PC-3 (cell line): Measurements from ENCODE around the gene ZBTB46. TPM values are rescaled to one million over a fixed set of nuclear protein-coding genes. Genes with fewer than 3 reads are reported as not detected.

ENCODE experiments used
- ATAC-seq: fragments of 200-7000 bp; cut with Tn5 transposase; 2 replicates; pipeline ENCODE4 v1.9.1; 2020; ENCODE audit warnings: mild to moderate bottlenecking, moderate library complexity
- BruUV-seq: library from RNA; stranded (reverse); fragments of 400-500 nt; replicated peaks from 2 replicates; lab custom pipeline; 2021; lab: Mats Ljungman, UMichigan
- CTCF ChIA-PET: fragments of 300-600 bp; sonication (Branson Sonifier 250); formaldehyde crosslinking; loops from one replicate; lab custom pipeline; 2022; ENCODE audit warnings: antibody characterized with exemption; lab: Charles Lee
- POLR2A ChIA-PET: fragments of 300-600 bp; sonication (Branson Sonifier 250); formaldehyde crosslinking; loops from one replicate; lab custom pipeline; 2022; ENCODE audit warnings: antibody characterized with exemption; ENCODE audit not compliant: unreplicated experiment; lab: Charles Lee
- DNase-seq: peaks from one replicate; pipeline ENCODE4 v3.0.0-alpha.2; 2015
- H2AFZ ChIP-seq: fragments of 300-600 bp; sonication (generic); 2 replicates; pipeline ENCODE4 v1.6.0; 2016; ENCODE audit warnings: antibody characterized with exemption, low read length
- H3F3A ChIP-seq: fragments of 300-600 bp; sonication (generic); one replicate; pipeline ENCODE4 v1.6.0; 2017; ENCODE audit warnings: antibody characterized with exemption, low read length, control low read depth, mild to moderate bottlenecking; ENCODE audit not compliant: unreplicated experiment
- H3K27ac ChIP-seq: fragments of 300-600 bp; sonication (generic); 2 replicates; pipeline ENCODE4 v1.5.1; 2016; ENCODE audit warnings: mild to moderate bottlenecking, low read length
- H3K27me3 ChIP-seq: fragments of 300-600 bp; sonication (generic); 2 replicates; pipeline ENCODE4 v1.6.1; 2016; ENCODE audit warnings: low read length, mixed read lengths
- H3K36me3 ChIP-seq: fragments of 300-600 bp; sonication (generic); 2 replicates; pipeline ENCODE4 v1.6.1; 2016; ENCODE audit warnings: low read depth, mixed run types, low read length, mixed read lengths
- H3K4me1 ChIP-seq: fragments of 300-600 bp; sonication (generic); 2 replicates; pipeline ENCODE4 v1.5.1; 2016; ENCODE audit warnings: low read length; ENCODE audit not compliant: insufficient read depth
- H3K4me2 ChIP-seq: fragments of 300-600 bp; sonication (generic); 2 replicates; pipeline ENCODE4 v1.6.0; 2016; ENCODE audit warnings: low read length
- H3K4me3 ChIP-seq: fragments of 300-600 bp; sonication (generic); 2 replicates; pipeline ENCODE4 v1.5.1; 2016; ENCODE audit warnings: mild to moderate bottlenecking, low read length, mixed read lengths
- H3K79me2 ChIP-seq: fragments of 300-600 bp; sonication (generic); 2 replicates; pipeline ENCODE4 v1.6.1; 2017; ENCODE audit warnings: low read length, mixed read lengths
- H3K9ac ChIP-seq: fragments of 300-600 bp; sonication (generic); 2 replicates; pipeline ENCODE4 v1.6.0; 2016; ENCODE audit warnings: mild to moderate bottlenecking, low read length
- H3K9me2 ChIP-seq: fragments of 300-600 bp; sonication (generic); replicated peaks from 2 replicates; pipeline ENCODE4 v1.6.1; 2016; ENCODE audit warnings: mixed run types, low read length, mixed read lengths
- H3K9me3 ChIP-seq: fragments of 300-600 bp; sonication (generic); 2 replicates; pipeline ENCODE4 v1.6.1; 2016; ENCODE audit warnings: low read length, mixed read lengths
- H4K20me1 ChIP-seq: fragments of 300-600 bp; sonication (generic); 2 replicates; pipeline ENCODE4 v1.6.1; 2016; ENCODE audit warnings: low read length, mixed read lengths
- CTCF ChIP-seq: fragments of 300-600 bp; sonication (generic); conservative IDR thresholded peaks from 2 replicates; pipeline ENCODE4 v1.5.1; 2017; ENCODE audit warnings: antibody characterized with exemption, low read depth, mild to moderate bottlenecking, low read length
- EZH2 ChIP-seq: fragments of 300-600 bp; sonication (generic); IDR thresholded peaks from one replicate; pipeline ENCODE4 v1.6.1; 2017; ENCODE audit warnings: antibody characterized with exemption, mild to moderate bottlenecking, low read length; ENCODE audit not compliant: unreplicated experiment
- EZH2phosphoT487 ChIP-seq: fragments of 300-600 bp; sonication (generic); IDR thresholded peaks from 2 replicates; pipeline ENCODE4 v1.6.1; 2018; ENCODE audit warnings: mild to moderate bottlenecking, antibody characterized with exemption, low read length, borderline replicate concordance
- intact Hi-C: fragments of 100-400 bp; cut with micrococcal nuclease; formaldehyde crosslinking; loops from 2 replicates; pipeline ENCODE4 v1.9.0; 2023
- total RNA-seq: library from RNA; depleted of rRNA; stranded (reverse); fragments of >200 nt; gene quantifications from 2 replicates; pipeline ENCODE4 v1.2.3, GENCODE V29; 2014

Gene ZBTB46
- total RNA-seq, 1 experiment from 2014 or later, result 7.3 TPM

- no peak overlapping the region for H3K4me3 ChIP-seq
- no peaks in the 10 kb centered on the region for H3K9me3 ChIP-seq
- intact Hi-C loops, result no loop called here
- no peak for ATAC-seq
- H3K36me3 ChIP-seq, result no peaks in the 10 kb centered on the region
- no peak for DNase-seq
- no TSS peak for BruUV-seq
- H3K9ac ChIP-seq, result no peak overlapping the region
- H3K79me2 ChIP-seq, result no peaks in the 10 kb centered on the region
- no peaks in the 10 kb centered on the region for H4K20me1 ChIP-seq
- ChIA-PET POLR2A (interaction anchor here (0.6 kb wide), 1 partner anchor 48 kb away, joined by 4 read pairs; no protein-coding TSS in a partner anchor), CTCF (interaction anchor here (0.6 kb wide), 1 partner anchor 209 kb away, joined by 5 read pairs; no protein-coding TSS in a partner anchor)
- no peaks in the 10 kb centered on the region for H3K27me3 ChIP-seq
- H2AFZ ChIP-seq, result no peak overlapping the region
- no peak for TF ChIP-seq EZH2
- no peak for TF ChIP-seq CTCF
- no peak for TF ChIP-seq EZH2phosphoT487
- no peaks in the 10 kb centered on the region for H3K4me1 ChIP-seq
- H3F3A ChIP-seq, result no peaks in the 10 kb centered on the region
- no peaks in the 10 kb centered on the region for H3K9me2 ChIP-seq
- no peak overlapping the region for H3K4me2 ChIP-seq
- H3K27ac ChIP-seq, result no peak overlapping the region
Observed at GRCh38 chr20:63809856-63810255, 21.2 kb downstream of the ZBTB46 start.

GRCh38 chr20:63808964-63809674 is 21.9 kb downstream of the ZBTB46 start:
- intact Hi-C loops, result no loop called here
- ChIA-PET CTCF (no interaction called here), POLR2A (interaction anchor here (0.8 kb wide), 1 partner anchor 594 kb away, joined by 10 read pairs; no protein-coding TSS in a partner anchor)
- DNase-seq (no peak), ATAC-seq (no peak)
- H3K4me2 ChIP-seq, result no peak overlapping the region
- H3K27me3 ChIP-seq, result no peaks in the 10 kb centered on the region
- BruUV-seq, result no TSS peak
- H3K36me3 ChIP-seq, result no peaks in the 10 kb centered on the region
- no peaks in the 10 kb centered on the region for H3K9me2 ChIP-seq
- no peak overlapping the region for H3K27ac ChIP-seq
- no peaks in the 10 kb centered on the region for H3K79me2 ChIP-seq
- H3K4me3 ChIP-seq, result no peak overlapping the region
- no peaks in the 10 kb centered on the region for H4K20me1 ChIP-seq
- H2AFZ ChIP-seq, result no peak overlapping the region
- no peak overlapping the region for H3K9ac ChIP-seq
- H3F3A ChIP-seq, result no peaks in the 10 kb centered on the region
- TF ChIP-seq EZH2, result no peak
- no peak for TF ChIP-seq CTCF
- no peaks in the 10 kb centered on the region for H3K4me1 ChIP-seq
- H3K9me3 ChIP-seq, result no peaks in the 10 kb centered on the region

GRCh38 chr20:63808145-63808724 is 22.8 kb downstream of the ZBTB46 start:
- H3K9me2 ChIP-seq, result no peaks in the 10 kb centered on the region
- H3K79me2 ChIP-seq, result no peaks in the 10 kb centered on the region
- DNase-seq (no peak), ATAC-seq (no peak)
- no peaks in the 10 kb centered on the region for H3K27me3 ChIP-seq
- CTCF ChIA-PET, result no interaction called here
- H3K36me3 ChIP-seq, result no peaks in the 10 kb centered on the region
- no peak overlapping the region for H3K27ac ChIP-seq
- no TSS peak for BruUV-seq
- no peaks in the 10 kb centered on the region for H3K9me3 ChIP-seq
- no peaks in the 10 kb centered on the region for H3F3A ChIP-seq
- TF ChIP-seq EZH2phosphoT487 (no peak), CTCF (no peak), EZH2 (no peak)
- no peak overlapping the region for H3K4me2 ChIP-seq
- no peaks in the 10 kb centered on the region for H4K20me1 ChIP-seq
- POLR2A ChIA-PET, result interaction anchor here (0.8 kb wide), 1 partner anchor 593 kb away, joined by 10 read pairs; no protein-coding TSS in a partner anchor
- H3K9ac ChIP-seq, result no peak overlapping the region
- H3K4me3 ChIP-seq, result no peak overlapping the region
- H3K4me1 ChIP-seq, result no peaks in the 10 kb centered on the region
- no peak overlapping the region for H2AFZ ChIP-seq
- intact Hi-C loops, result no loop called here
